Dermis microvascular lymphatic vessel endothelial cell (primary cell): ENCODE results near the gene CMC4. TPM values are rescaled to one million over a fixed set of nuclear protein-coding genes. Genes with fewer than 3 reads are reported as not detected.

Source experiments
- DNase-seq, 2 donors: peaks; one replicate each; pipeline versions ENCODE4 v3.0.0 to v3.0.0-alpha.2; 2010; ENCODE audit warnings: low read depth in 2 of 2
- total RNA-seq: library from RNA; depleted of rRNA; stranded (reverse); fragments of >200 nt; gene quantifications from 2 replicates; pipeline ENCODE4 v1.2.1, GENCODE V29; 2014

The CMC4 gene
- 8.3 and 9.0 TPM in 2 replicates for total RNA-seq

GRCh38 chrX:155070975-155071693 lies at the start of gene CMC4, which contains the start of the genes BRCC3 and MTCP1:
TSS of gene CMC4 (minus strand) at chrX:155071136. CDS start at chrX:155064023, 7,113 bp downstream.
TSS of gene BRCC3 (plus strand) at chrX:155071508. CDS start at chrX:155071528, 20 bp downstream.
TSS of gene MTCP1 (minus strand) at chrX:155071136. CDS start at chrX:155066010, 5,126 bp downstream.
- peak; percentile 62 to 86 for DNase-seq

GRCh38 chrX:155115174-155115819 lies 44.4 kb upstream of the CMC4 start:
- no peak for DNase-seq

GRCh38 chrX:155113097-155113496 lies 42.2 kb upstream of the CMC4 start:
- no peak for DNase-seq

- DNase-seq: no peak
Measured at GRCh38 chrX:155112171-155112570, 41.2 kb upstream of the CMC4 start.

GRCh38 chrX:155108427-155108826 lies 37.5 kb upstream of the CMC4 start:
- no peak for DNase-seq

GRCh38 chrX:155105919-155106318 lies 35.0 kb upstream of the CMC4 start:
- no peak for DNase-seq

GRCh38 chrX:155094468-155095061 lies 23.6 kb upstream of the CMC4 start:
- DNase-seq: peak in 1 of 2 donors; percentile 39

- DNase-seq: no peak
Measured at GRCh38 chrX:155086961-155087735, 16.2 kb upstream of the CMC4 start.

- DNase-seq: no peak
Measured at GRCh38 chrX:155086202-155086840, 15.4 kb upstream of the CMC4 start.

GRCh38 chrX:155071694-155072280 lies 851 bp upstream of the CMC4 start:
- DNase-seq: peak in 1 of 2 donors; percentile 24

GRCh38 chrX:155070663-155070974 lies 317 bp downstream of the CMC4 start:
- peak in 1 of 2 donors; percentile 1 for DNase-seq

GRCh38 chrX:155070038-155070437 lies 898 bp downstream of the CMC4 start:
- DNase-seq: peak in 1 of 2 donors; percentile 0

GRCh38 chrX:155069414-155069813 lies 1.5 kb downstream of the CMC4 start:
- DNase-seq: no peak

GRCh38 chrX:155068165-155068564 lies 2.8 kb downstream of the CMC4 start:
- DNase-seq: peak in 1 of 2 donors; percentile 67

GRCh38 chrX:155065035-155065734 lies 5.8 kb downstream of the CMC4 start:
- no peak for DNase-seq

GRCh38 chrX:155061760-155062159 lies 9.2 kb downstream of the CMC4 start:
- no peak for DNase-seq

- DNase-seq: peak; percentile 55 to 72
Measured at GRCh38 chrX:155056877-155057792, 13.8 kb downstream of the CMC4 start.

- DNase-seq: no peak
Measured at GRCh38 chrX:155056471-155056870, 14.5 kb downstream of the CMC4 start.

GRCh38 chrX:155055494-155055893 lies 15.4 kb downstream of the CMC4 start:
- DNase-seq: no peak
